GM12875 (cell line): Measurements from ENCODE around the gene GATD1.

Source experiments
- H3K4me3 ChIP-seq: one replicate; pipeline ENCODE4 v1.5.1; 2011; ENCODE audit warnings: low read depth, low read length, control low read depth
- CTCF ChIP-seq: IDR thresholded peaks from 2 replicates; pipeline ENCODE4 v1.5.1; 2011; ENCODE audit warnings: low read depth, mild to moderate bottlenecking, control low read depth, inconsistent platforms, low read length, moderate library complexity, borderline replicate concordance; ENCODE audit not compliant: insufficient read depth

Gene GATD1

DNA sequence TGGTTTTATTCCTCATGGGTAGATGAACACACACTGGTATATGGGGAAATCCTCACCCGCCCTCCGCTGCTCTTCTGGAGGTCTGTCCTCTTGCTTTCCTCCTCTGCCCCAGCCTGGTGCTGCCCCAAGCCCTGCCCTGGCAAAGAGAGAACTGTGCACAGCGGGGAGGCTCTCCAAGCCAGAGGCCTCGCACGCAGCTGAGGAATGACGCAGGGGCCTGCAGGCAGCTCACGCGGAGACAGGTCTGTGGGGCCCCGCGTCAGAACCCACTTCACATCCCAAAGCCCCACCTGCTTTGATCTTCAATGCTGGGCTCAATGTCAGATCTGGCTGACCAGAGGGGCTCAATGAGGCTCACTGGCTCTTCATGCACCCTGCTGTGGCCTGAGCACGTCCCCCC is 10.0 kb downstream of the GATD1 start:
- TF ChIP-seq CTCF = no peak
- no peak overlapping the region for H3K4me3 ChIP-seq

GRCh38 chr11:766936-767210 is 10.4 kb downstream of the GATD1 start:
- no peak overlapping the region for H3K4me3 ChIP-seq
- TF ChIP-seq CTCF = no peak

- TF ChIP-seq CTCF = no peak
- H3K4me3 ChIP-seq = no peak overlapping the region
These were observed 11.0 kb downstream of the GATD1 start for GRCh38 chr11:766106-766935.

- TF ChIP-seq CTCF = no peak
- H3K4me3 ChIP-seq = no peak overlapping the region
These were observed 11.5 kb downstream of the GATD1 start for GRCh38 chr11:765802-766091.

DNA sequence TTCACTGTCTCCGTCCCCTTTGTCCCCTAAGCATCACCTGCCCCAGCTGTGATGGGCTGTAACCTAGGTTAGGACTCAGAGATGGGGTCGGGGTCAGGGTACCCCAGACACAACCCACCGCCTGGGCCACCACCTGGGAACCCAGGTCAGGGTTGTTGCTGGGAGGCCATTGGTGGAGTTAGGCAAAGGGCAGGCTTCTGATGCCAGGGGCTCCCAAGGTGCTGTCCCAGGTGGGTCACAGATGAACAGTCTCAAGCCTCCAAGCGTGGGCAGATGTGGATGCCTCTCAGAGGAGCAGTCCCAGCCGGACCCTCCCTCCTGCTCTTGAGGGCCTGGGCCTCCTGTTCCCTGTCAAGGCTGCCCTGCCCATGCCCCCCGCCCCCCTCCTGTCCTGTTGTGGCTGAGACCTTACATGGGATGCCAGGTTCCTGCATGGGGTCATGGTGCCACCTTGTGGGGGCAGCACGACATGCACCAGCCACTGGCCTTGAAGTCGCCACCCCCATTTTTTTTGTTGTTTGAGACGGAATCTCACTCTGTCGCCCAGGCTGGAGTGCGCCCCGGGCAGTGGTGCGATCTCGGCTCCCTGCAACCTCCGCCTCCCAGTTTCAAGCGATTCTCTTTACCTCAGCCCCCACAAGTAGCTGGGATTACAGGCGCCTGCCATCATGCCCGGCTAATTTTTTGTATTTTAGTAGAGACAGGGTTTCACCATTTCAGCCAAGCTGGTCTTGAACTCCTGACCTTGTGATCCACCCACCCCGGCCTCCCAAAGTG is 12.1 kb downstream of the GATD1 start:
- H3K4me3 ChIP-seq = no peak overlapping the region

DNA sequence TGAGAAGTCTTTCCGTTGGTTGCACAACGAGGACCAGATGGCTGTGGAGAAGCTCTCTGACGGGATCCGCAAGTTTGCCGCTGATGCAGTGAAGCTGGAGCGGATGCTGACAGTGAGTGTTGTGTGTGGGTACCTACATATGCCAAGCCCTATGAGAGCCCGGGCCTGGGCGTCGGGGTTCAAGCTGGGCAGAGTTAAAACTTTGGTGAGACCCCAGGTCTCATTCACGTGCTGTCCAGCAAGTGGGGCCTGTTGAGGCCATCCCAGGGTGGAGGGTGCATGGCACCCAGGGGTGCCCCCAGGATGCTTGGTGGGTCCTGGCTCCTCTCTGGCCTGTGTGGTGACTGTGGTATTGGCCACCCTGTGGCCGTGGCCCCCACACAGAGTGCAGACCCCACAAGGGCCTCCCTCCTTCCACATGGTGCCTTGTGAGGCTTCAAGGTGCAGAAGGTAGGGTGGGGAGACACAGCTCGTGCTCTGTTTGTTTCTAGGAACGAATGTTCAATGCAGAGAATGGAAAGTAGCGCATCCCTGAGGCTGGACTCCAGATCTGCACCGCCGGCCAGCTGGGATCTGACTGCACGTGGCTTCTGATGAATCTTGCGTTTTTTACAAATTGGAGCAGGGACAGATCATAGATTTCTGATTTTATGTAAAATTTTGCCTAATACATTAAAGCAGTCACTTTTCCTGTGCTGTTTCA is 12.8 kb downstream of the GATD1 start:
- no peak for TF ChIP-seq CTCF
- H3K4me3 ChIP-seq = no peak overlapping the region

More for the DNA sequence above, 12.1 kb downstream of the GATD1 start:
- peak; percentile 76 for TF ChIP-seq CTCF
